Measurements from ENCODE around the gene TMEM62. TPM values are rescaled to one million over a fixed set of nuclear protein-coding genes. Genes with fewer than 3 reads are reported as not detected.
"Not testable (repeated sequence)": the region's sequence is repeated elsewhere in the genome, so short reads cannot be mapped to it uniquely, and the experiment has no call there.

Gene TMEM62
- polyA plus RNA-seq, 1 donor = 9.4 TPM

DNA sequence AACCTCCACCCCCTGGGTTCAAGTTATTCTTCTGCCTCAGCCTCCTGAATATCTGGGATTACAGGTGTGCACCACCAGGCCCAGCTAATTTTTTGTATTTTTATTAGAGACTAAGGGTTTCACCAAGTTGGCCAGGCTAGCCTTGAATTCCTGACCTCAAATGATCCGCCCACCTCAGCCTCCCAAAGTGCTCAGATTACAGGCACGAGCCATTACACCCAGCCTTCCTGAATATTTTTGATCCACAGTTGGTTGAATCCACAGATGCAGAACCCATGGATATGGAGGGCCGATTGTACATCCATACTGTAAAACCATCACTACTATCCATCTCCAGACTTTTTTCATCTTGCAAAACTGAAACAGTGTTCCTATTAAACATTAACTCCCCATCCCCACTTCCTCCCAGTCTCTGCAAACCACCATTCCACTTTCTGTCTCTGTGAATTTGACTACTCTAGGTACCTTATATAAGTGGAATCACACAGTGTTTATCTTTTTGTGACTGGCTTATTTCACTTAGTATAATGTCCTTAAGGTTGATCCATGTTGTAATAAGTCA lies 8.2 kb upstream of the TMEM62 start:
- no peak for DNase-seq

DNA sequence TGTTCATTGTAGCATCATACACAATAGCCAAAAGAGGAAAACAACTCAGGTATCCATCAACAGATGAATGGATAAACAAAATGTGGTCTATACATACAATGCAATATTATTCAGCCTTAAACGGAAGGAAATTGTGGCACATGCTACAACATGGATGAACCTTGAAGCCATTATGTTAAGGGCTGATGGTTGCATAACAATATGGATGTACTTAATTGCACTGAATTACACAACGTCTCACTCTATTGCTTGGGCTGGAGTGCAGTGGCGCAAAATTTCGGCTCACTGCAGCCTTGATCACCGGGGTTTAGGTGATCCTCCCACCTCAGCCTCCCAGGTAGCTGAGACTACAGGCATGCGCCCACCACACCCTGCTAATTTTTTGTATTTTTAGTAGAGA lies 7.0 kb upstream of the TMEM62 start:
- DNase-seq = no peak

DNA sequence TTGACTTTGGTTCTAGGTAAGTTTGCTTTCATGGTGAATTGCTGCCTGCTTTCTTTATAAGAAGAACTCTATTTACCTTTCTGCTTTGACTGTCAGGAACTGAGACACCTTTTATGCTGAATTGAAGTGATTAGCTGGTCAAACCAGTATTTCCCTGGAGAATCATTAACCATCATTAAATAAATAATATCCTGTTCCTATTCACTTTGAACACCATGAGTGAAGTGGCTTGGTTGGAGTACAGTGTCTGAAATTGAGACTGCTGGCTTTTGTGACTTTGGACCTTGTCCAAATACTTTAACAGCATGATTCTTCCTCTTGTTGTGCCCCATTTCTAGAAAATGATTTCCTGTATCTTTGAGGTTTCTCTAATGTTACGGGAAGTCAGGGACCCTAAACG lies 5.6 kb upstream of the TMEM62 start:
- no peak for DNase-seq

DNA sequence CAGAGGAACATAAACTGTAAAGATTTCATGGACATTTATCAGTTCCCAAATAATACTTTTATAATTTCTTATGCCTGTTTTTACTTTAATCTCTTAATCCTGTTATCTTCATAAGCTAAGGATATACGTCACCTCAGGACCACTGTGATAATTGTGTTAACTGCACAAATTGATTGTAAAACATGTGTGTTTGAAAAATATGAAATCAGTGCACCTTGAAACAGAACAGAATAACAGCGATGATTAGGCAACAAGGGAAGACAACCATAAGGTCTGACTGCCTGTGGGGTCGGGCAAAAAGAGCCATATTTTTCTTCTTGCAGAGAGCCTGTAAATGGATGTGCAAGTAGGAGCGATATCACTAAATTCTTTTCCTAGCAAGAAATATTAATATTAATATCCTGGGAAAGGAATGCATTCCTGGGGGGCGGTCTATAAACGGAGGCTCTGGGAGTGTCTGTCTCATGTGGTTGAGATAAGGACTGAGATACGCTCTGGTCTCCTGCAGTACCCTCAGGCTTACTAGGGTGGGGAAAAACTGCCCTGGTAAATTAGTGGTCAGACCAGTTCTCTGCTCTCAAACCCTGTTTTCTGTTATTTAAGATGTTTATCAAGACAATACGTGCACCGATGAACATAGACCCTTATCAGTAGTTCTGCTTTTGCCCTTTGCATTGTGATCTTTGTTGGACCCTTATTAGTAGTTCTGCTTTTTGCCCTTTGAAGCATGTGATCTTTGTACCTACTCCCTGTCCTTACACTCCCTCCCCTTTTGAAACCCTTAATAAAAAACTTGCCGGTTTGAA lies 5.0 kb upstream of the TMEM62 start:
- not testable (repeated sequence) for DNase-seq

DNA sequence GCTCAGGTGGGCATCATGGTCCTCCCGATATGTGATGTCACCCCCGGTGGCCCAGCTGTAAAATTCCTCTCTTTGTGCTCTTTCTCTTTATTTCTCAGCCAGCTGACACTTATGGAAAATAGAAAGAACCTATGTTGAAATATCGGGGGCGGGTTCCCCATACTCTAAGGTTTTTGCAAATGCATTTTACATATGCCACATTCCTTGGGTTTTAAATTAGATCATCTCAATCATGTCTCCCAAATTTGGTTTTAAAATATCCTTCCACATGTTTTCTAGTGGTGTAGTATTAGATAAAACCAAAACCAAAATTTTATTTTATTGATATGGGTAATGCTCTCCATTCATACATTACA lies 4.4 kb upstream of the TMEM62 start:
- DNase-seq = no peak

DNA sequence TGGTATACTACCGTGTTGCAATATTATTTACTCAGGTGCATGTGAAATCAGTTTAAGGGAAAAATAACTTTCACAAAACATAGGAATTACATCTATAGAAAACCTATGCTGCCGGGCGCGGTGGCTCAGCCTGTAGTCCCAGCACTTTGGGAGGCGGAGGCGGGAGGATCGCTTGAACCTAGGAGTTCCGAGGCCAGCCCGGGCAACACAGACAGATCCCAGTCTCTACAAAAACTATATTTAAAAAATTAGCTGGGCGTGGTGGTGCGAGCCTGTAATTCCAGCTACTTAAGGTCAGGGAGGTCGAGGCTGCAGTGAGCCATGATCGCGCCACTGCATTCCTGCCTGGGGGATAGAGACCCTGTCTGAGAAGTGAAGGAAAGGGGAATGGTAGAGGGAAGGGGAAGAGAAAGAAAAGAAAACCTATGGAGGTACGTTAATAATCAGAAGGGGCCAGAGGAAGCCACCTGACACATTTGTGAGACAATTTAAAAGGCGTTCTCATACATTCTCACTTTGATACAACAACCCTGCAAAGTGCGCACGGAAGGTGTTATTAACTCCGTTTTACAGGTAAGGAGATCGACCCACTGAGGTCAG lies 456 bp upstream of the TMEM62 start:
- DNase-seq = no peak

DNA sequence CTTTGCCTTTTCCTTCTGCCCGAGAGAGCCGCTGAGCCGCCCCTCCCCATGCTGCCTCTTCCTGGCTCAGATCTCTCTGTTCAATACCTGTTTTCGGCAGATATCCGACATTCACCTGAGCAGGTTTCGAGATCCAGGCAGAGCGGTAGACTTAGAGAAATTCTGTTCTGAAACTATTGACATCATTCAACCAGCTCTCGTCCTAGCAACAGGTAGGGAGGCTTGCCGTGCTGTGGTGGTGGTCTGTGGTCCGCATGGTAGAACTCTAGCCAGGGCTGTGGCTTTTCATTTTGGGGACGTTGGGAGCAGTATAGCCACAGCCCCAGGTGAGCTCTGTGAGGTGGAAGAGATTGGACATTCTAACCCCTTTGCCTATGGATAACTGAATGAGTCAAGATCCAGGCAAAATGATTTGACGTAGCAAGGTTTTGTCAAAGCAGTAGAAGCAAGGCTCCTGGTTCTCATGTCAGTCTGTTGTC lies 810 bp downstream of the TMEM62 start:
- DNase-seq = no peak

DNA sequence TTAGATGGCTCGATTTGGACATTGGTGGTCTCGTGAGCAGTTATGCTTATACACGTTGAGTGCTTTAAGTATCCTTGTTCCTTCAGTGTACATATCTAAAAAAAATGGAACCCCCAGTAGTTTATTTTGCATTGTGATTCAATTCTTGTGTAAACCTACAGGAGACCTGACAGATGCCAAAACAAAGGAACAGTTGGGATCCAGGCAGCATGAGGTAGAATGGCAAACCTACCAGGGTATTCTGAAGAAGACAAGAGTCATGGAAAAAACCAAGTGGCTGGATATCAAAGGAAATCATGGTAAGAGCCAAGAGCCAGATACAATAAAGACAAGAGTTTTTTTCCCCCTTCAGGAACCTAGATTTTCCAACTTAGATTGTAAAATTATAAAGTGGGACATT lies 2.0 kb downstream of the TMEM62 start:
- DNase-seq = no peak

DNA sequence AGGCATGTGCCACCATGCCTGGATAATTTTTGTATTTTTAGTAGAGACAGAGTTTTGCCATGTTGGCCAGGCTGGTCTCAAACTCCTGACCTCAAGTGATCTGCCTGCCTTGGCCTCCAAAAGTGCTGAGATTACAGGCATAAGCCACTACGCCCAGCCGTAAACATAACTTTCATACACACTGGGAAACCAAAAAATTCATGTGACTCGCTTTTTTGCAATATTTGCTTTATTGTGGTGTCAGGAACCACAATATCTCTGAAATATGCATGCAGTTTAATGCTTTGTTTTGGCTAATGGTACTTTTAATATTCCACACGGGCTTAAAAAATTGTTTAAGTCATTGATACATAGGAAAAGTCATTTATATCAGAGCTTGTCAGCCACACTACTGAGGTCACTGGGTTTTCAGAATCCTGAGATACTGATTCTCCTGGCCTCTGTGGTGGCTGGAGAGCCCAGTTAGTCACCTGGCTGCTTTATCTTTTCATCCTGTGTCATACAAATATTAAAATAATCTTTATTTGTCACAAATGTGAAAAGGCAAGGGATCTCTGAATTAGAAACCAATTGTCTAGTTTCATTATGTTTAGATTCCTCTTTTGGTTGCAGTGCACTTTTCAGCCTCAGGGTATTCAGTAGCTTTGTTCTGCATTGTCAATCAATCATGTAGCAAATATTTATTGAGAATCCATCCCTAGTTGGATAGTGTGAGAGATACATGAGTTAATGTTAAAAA lies 10.0 kb downstream of the TMEM62 start:
- DNase-seq = no peak

DNA sequence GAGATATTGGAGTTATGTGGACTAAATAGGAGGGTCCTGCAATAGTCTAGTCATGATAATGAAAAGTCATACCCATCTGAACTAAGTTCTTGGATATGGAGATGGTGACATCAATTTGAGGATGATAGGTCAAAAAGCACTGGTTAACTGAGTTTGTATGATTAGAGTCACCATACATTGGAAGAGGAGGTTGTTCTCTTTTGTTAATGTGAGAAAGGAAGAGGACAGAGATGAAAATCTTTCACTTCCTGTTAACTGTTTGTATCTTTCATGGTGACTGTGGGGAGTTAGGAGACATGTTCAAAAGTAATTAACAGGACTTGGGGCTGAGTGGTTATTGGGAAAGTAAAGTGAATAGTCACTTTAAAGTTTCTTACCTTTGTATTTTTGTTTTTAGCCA lies 11.1 kb downstream of the TMEM62 start:
- no peak for DNase-seq

DNA sequence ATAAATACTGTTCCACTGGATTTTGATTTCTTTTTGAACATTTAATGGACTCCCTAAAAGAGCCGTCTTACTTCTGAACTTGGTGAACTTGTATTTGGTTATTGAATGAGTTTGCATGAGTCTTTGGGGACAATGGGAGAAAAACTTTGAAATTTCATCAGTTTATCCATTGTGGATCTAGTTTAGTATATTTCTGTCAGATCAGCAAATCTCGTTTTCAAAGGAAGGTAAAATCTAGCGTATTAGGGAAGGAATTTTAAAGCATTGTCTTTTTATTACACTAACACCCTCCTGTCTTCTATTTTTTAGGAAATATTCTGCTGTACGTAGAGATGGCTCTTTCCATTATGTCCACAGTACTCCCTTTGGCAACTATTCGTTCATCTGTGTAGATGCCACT lies 12.8 kb downstream of the TMEM62 start:
- DNase-seq = no peak

DNA sequence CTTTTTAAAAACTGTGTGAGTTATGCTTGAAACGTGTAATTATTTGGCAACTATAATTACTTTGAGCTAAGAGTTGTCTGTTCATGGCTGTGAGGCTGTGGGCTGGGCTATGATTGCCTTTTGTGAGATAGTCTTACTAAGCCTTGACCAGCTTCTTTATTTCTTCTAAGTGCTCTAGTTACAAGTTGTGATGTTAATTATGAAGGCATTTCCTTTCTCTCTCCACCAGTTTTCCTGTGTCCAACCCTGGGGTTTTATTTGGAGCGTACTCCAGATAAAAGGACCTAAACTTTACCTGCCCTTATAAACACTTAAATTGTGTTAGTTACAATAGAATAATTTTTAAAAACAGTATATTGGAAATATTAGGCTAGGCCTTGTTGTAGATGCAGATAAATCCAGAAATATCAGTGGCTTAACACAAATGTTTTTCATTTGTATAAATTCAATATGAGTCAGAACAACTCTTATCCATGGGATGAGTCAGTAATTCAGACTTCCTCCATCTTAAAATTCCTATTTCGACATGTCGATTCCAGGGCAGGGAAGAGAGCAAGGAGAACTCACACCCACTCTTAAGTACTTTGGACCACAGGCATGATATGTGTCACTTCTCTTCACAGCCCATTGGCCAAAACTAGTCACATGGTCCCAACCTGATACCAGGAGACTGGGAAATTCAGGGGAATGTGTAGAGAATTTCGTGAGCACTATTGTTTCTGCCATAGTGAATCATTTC lies 17.0 kb downstream of the TMEM62 start:
- no peak for DNase-seq

DNA sequence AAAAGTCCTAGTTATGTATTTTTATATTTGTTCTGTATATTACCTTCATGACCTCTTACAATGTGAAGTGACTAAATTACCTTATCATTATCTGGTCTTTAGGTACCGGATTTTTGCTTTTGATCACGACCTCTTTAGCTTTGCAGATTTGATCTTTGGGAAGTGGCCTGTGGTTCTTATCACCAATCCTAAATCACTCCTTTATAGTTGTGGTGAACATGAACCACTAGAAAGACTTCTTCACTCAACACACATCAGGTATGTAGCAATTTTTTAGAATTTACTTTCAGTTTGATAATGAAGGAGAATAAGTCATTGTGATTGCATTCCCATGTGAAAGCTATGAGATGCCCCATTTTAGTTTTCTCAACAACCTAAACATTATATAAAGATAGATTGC lies 18.3 kb downstream of the TMEM62 start:
- DNase-seq = no peak

DNA sequence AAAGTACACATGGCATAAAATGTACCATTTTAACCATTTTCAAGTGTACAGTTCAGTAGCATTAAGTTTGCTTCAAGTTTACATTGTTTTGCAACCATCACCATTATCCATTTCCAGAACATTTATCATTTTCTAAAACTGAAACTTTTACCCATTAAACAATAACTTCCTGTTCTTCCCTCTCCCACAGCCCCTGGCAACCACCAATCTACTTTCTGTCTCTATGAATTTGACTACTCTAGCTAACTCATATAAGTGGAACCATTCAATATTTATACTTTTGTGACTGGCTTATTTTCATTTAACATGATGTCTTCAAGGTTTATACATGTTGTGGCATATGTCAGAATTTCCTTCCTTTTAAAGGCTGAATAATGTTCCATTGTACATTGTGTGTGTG lies 19.9 kb downstream of the TMEM62 start:
- no peak for DNase-seq

DNA sequence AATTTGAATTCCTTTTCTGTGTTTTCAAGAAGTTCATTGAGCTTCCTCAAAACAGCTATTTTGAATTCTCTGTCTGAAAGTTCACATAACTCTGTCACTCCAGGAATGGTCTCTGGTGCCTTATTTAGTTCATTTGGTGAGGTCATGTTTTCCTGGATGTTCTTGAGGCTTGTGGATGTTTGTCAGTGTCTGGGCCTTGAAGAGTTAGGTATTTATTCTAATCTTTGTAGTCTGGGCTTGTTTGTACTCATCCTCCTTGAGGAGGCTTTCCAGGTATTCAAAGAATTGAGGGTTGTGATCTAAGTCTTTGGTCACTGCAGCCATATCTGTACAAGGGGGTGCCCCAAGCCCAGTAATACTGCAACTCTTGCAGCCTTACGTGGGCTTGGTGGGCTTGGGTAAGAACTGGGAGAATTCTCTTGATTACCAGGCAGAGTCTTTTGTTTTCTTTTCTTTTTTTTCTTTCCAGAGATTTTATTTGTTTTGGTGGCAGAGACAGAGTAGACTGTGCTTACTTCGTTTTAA lies 32.5 kb downstream of the TMEM62 start:
- DNase-seq = no peak

DNA sequence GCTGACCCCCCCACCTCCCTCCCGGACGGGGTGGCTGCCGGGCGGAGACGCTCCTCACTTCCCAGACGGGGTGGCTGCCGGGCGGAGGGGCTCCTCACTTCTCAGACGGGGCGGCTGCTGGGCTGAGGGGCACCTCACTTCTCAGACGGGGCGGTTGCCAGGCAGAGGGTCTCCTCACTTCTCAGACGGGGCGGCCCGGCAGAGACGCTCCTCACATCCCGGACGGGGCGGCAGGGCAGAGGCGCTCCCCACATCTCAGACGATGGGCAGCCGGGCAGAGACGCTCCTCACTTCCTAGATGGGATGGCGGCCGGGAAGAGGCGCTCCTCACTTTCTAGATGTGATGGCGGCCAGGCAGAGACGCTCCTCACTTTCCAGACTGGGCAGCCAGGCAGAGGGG lies 33.9 kb downstream of the TMEM62 start:
- not testable (repeated sequence) for DNase-seq

DNA sequence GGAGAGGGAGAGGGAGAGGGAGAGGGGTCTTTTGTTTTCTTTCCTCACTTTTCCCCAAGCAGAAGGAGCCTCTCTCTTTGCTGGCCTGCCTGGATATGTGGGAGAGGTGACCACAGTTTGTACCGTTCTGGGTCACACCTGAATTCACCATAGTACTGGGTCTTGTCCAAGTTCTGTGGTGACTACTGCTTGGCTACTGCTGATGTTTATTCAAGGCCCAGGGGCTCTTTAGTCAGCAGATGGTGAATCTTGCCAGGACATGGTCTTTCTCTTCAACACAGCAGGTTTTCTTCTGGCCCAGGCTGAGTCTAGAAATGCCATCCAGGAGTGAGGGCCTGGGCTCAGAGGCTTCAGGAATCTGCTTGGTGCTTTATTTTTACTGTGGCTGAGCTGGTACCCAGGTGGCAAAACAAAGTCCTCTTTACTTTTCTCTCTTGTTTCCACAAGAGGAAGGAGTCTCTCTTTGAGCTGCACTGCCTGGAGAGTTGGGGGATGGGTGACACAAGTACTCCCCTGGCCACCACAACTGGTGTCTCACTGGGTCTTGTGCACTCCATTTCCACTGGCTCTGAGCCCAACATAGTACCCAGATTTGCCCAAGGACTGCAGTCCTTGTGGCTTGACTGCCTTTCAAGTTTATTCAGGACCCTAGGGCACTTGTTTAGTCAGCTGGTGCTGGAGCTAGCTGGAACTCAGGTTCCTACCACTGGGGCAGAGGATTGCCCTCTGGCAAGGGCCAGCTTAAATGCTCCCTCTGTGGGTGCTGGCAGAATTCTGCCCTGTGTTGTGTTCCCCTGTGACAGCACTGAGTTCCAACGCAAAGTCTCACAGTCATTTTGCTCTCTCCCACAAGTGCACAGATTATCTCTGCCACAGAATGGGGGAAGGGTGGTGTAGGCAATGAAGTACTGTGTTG lies 35.1 kb downstream of the TMEM62 start:
- no peak for DNase-seq

DNA sequence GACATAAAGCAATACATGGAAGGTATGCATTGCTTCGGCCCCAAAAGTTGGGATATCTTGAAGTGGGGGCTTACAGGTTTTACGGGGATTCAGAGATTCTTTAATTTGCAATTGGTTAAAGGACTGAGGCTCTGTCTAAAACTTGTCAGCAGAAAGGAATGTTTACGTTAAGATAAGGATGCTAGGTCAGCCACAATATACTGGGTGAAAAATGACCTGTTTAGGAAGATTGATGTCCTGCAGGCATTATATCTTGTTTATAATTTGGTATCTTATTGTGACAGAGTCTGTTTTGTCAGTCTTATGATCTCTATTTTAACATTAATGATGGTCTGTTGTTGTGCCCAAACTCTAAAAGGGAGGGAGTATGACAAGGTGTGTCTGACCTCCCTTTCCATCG lies 36.5 kb downstream of the TMEM62 start:
- no peak for DNase-seq

DNA sequence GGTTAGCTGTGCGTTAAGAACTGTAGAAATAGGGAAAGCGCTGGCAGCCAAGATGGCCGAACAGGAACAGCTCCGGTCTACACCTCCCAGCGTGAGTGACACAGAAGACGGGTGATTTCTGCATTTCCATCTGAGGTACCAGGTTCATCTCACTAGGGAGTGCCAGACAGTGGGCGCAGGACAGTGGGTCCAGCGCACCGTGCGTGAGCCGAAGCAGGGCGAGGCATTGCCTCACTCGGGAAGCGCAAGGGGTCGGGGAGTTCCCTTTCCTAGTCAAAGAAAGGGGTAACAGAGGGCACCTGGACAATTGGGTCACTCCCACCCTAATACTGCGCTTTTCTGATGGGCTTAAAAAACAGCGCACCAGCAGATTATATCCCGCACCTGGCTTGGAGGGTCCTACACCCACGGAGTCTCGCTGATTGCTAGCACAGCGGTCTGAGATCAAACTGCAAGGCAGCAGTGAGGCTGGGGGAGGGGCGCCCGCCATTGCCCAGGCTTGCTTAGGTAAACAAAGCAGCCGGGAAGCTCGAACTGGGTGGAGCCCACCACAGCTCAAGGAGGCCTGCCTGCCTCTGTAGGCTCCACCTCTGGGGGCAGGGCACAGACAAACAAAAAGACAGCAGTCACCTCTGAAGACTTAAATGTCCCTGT lies 42.4 kb downstream of the TMEM62 start:
- DNase-seq = not testable (repeated sequence)

DNA sequence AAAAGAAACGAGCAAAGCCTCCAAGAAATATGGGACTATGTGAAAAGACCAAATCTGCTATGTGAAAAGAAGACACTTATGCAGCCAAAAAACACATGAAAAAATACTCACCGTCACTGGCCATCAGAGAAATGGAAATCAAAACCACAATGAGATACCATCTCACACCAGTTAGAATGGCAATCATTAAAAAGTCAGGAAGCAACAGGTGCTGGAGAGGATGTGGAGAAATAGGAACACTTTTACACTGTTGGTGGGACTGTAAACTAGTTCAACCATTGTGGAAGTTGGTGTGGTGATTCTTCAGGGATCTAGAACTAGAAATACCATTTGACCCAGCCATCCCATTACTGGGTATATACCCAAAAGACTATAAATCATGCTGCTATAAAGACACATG lies 43.8 kb downstream of the TMEM62 start:
- DNase-seq = not testable (repeated sequence)

DNA sequence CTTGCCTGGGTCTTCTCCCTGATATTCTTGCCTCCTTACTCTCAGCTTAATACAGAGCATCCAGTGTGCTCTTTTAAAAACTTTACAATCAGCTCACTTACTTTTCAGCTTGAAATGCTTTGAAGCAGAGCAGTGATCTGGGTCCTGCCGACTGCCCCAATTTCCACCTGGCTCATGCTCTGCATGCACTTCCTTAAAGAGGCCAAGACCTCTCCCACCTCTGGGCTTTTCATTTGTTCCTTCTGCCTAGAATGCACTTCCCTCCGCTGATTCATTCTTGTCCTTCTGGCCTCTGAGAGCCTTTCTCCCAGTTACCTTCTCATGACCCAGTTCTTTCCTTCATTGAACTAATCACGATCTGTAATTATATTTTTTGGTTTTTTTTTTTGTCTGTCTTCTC lies 49.9 kb downstream of the TMEM62 start:
- no peak for DNase-seq
